ENCODE measurements around the gene DNAH11.
"Not testable (repeated sequence)": the region's sequence is repeated elsewhere in the genome, so short reads cannot be mapped to it uniquely, and the experiment has no call there.

DNA sequence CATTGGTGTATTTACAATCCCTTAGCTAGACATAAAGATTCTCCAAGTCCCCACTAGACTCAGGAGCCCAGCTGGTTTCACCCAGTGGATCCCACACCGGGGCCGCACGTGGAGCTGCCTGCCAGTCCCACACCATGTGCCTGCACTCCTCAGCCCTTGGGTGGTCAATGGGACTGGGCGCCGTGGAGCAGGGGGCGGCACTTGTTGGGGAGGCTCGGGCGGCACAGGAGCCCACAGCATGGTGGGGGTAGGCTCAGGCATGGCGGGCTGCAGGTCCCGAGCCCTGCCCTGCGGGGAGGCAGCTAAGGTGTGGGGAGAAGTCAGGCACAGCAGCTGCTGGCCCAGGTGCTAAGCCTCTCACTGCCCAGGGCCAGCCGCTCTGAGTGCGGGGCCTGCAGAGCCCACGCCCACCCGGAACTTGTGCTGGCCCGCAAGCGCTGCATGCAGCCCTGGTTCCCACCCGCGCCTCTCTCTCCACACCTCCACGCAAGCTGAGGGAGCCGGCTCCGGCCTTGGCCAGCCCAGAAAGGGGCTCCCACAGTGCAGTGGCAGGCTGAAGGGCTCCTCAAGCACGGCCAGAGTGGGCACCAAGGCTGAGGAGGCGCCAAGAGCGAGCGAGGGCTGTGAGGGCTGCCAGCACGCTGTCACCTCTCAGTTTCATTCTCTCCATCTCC lies 6.3 kb upstream of the DNAH11 start:
- TF ChIP-seq EP300 (IDR thresholded peaks at IDR 0.05; ENCODE audit: borderline replicate concordance in 1 of 2, low read depth in 2 of 2, low read length in 2 of 2); RAD21 (IDR thresholded peaks at IDR 0.05 in 1 of 2, conservative IDR thresholded peaks at IDR 0.05 in 1 of 2; ENCODE audit: low read depth in 2 of 2, low read length in 2 of 2); HDAC6 (IDR thresholded peaks at IDR 0.05; ENCODE audit: low read depth, low read length); TCF12 (IDR thresholded peaks at IDR 0.05; ENCODE audit: low read depth, low read length); POLR2AphosphoS5 (IDR thresholded peaks at IDR 0.05; ENCODE audit: low read depth, low read length); JUND (IDR thresholded peaks at IDR 0.05; ENCODE audit: low read length); GTF2F1 (IDR thresholded peaks at IDR 0.05; ENCODE audit: borderline replicate concordance, low read depth, low read length); YY1 (IDR thresholded peaks at IDR 0.05; ENCODE audit: low read depth, low read length); ATF2 (IDR thresholded peaks at IDR 0.05; ENCODE audit: low read length); TAF1 (IDR thresholded peaks at IDR 0.05; ENCODE audit: low read depth, low read length); TBP (IDR thresholded peaks at IDR 0.05; ENCODE audit: low read depth, low read length): not testable (repeated sequence)
- TF ChIP-seq, protein P1, sequence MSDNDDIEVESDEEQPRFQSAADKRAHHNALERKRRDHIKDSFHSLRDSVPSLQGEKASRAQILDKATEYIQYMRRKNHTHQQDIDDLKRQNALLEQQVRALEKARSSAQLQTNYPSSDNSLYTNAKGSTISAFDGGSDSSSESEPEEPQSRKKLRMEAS (IDR thresholded peaks at IDR 0.05): not testable (repeated sequence)
- TF ChIP-seq, protein P2, sequence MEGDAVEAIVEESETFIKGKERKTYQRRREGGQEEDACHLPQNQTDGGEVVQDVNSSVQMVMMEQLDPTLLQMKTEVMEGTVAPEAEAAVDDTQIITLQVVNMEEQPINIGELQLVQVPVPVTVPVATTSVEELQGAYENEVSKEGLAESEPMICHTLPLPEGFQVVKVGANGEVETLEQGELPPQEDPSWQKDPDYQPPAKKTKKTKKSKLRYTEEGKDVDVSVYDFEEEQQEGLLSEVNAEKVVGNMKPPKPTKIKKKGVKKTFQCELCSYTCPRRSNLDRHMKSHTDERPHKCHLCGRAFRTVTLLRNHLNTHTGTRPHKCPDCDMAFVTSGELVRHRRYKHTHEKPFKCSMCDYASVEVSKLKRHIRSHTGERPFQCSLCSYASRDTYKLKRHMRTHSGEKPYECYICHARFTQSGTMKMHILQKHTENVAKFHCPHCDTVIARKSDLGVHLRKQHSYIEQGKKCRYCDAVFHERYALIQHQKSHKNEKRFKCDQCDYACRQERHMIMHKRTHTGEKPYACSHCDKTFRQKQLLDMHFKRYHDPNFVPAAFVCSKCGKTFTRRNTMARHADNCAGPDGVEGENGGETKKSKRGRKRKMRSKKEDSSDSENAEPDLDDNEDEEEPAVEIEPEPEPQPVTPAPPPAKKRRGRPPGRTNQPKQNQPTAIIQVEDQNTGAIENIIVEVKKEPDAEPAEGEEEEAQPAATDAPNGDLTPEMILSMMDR (IDR thresholded peaks at IDR 0.05; ENCODE audit: control extremely low read depth in 1 of 3, insufficient read depth in 1 of 3, low read depth in 1 of 3, low read length in 3 of 3): not testable (repeated sequence)
